HL-60 (cell line): ENCODE data around the gene C1QL3.

ENCODE experiments used
- GABPA ChIP-seq: IDR thresholded peaks from 2 replicates; pipeline ENCODE4 v1.6.1; 2012; ENCODE audit warnings: low read depth
- REST ChIP-seq: IDR thresholded peaks from 2 replicates; pipeline ENCODE4 v1.6.1; 2012; ENCODE audit warnings: low read depth; ENCODE audit not compliant: insufficient replicate concordance

GRCh38 chr10:16477757-16478156 is 43.9 kb downstream of the C1QL3 start:
- no peak for TF ChIP-seq REST
- no peak for TF ChIP-seq GABPA
